Measurements from ENCODE around the gene FAM72B.
"Not testable (repeated sequence)": the region's sequence is repeated elsewhere in the genome, so short reads cannot be mapped to it uniquely, and the experiment has no call there.

FAM72B gene

GRCh38 chr1:121184290-121185127 is at the start of gene FAM72B, which contains the start of gene SRGAP2C:
Gene FAM72B, minus strand, starts transcription at chr1:121184340. Its CDS starts 851 bp downstream, at chr1:121183489.
Gene SRGAP2C, plus strand, starts transcription at chr1:121184975. Its CDS starts 2,472 bp downstream, at chr1:121187447.
- DNase-seq, result peak; percentile 99

DNA sequence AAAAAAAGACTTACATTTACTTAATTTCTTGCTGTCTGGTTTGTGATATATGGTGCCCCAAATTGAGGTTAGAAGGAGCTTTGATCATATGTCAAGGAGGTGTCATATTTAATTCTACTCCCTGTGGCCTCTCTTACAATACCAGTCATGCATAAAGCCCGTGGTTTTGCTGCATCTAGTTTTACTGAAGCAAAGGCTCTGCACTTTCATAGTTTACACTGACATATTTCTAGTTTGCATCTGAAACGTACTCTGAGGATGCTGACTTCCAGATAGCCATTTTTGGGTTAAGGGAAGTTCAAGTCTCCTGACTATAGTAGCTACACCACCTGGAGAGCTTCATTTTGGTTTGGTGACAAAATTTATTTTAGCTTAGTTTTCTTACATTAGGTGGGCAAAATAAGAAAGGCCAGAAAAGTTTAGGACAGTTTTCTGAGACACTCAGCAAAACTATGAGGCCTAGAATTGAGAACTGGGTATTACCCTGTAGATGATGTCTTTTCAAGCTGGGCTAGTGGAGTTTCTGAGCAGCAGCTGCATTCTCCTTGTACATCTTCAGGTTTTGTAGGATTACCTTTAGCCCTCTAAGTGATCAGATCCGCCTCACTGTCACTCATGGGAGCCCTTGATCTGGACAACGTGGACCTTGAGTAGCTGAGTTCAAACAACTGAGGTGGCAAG is 48.4 kb upstream of the FAM72B start:
- not testable (repeated sequence) for DNase-seq

DNA sequence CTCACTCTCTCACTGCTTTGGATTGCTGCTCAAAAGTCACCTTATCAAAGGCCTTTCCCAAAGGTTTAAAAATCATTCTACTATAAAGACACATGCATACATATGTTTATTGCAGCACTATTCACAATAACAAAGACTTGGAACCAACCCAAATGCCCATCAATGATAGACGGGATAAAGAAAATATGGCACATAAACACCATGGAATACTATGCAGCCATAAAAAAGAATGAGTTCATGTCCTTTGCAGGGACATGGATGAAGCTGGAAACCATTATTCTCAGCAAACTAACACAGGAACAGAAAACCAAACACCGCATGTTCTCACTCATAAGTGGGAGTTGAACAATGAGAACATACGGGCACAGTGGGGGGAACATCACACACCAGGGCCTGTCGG is 46.5 kb upstream of the FAM72B start:
- not testable (repeated sequence) for DNase-seq

- not testable (repeated sequence) for DNase-seq
Observed at GRCh38 chr1:121227544-121228330, 43.6 kb upstream of the FAM72B start.

DNA sequence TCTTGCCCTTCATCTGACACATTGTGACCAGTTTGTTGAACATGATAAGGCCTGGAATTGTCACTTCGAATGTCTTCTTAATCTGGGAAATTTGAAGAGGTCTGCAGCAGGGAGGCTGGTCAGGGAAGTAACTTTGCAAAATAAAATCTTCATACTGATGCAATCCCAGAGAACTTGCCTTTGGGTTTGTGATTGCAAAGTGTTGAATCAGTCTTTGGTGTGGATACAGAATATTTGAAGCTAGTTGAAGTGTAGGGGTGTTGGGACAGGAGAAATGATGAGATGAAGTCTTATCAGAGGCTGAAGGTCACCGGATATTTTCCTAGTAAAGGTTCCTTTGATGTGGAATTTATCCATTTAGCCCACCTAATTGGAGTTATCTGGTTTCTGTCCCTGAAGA is 42.8 kb upstream of the FAM72B start:
- DNase-seq, result not testable (repeated sequence)

- DNase-seq, result not testable (repeated sequence)
Observed at GRCh38 chr1:121226295-121226904, 42.3 kb upstream of the FAM72B start.

DNA sequence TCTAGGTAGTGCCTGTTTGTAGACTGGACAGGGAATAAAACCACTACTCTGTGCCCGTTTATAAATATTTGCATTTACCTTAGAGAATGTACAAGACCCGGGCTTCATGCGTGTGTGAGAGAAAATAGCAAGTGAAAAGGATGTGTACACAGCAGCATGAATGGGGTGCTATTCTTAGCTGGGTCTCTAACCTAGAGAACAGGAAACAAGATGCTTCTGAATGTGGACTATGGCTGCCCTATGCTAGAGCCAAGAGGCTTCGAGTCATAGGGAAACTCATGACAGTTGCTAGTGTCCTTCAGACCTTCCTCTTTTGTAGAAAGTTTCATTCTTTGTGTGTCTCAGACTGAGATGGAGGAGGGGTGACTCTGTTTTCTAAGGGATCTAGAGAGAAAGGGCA is 40.6 kb upstream of the FAM72B start:
- DNase-seq, result not testable (repeated sequence)

- not testable (repeated sequence) for DNase-seq
Observed at GRCh38 chr1:121221770-121222169, 37.6 kb upstream of the FAM72B start.

DNA sequence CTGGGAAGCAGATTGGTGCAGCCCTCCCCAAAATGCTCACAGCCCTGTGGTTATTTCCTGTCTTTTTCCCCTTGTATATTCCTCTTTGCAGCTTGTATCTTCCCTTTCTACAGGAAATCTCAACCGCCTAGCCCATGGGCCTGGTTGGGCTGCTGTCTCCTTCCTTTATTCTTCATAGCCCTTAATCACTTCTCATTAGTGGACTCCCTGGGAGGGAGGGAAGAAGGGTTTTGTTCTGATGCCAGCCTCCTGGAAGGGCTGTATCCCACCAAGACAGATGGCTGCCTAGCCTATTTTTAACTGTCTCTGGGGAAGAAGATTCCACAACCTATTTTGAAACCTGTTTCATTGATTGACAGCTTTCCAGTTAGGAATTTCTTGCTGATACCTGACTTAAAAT is 32.5 kb upstream of the FAM72B start:
- not testable (repeated sequence) for DNase-seq

DNA sequence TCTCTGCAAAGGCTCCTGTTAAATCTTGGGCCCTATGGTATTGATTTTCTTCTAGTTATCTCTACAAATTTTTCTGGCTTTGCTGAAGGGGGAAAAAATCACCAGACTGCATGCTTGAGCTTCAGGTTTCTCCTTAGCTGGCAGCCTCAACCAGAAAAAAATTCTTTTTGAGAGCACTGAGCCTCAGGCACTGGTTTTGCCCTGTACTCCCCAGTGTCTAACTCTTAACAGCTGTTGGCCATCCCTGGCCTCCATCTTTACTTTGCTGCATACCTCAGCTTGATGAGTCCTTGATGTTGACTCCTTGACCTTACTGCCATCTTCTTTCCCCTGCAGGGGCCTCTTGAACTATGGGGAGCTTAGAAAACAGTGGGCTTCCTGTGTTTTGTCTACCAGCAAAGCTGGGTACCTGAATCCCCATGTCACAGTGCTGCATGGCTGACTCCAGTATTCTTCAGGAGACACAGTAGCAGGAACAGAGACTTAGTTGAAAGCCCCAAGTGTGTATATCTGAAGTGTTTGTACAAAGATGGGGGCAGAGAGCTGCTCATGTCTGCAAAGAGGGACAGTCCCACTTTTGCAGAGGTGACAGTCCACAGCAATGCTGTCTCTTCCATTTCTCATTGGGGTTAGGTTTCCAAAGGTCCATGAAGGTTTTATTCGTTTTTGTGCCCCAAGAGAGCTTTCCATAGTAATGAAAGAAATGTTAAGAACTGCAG is 31.7 kb upstream of the FAM72B start:
- DNase-seq, result not testable (repeated sequence)

- not testable (repeated sequence) for DNase-seq
Observed at GRCh38 chr1:121214544-121215156, 30.5 kb upstream of the FAM72B start.

DNA sequence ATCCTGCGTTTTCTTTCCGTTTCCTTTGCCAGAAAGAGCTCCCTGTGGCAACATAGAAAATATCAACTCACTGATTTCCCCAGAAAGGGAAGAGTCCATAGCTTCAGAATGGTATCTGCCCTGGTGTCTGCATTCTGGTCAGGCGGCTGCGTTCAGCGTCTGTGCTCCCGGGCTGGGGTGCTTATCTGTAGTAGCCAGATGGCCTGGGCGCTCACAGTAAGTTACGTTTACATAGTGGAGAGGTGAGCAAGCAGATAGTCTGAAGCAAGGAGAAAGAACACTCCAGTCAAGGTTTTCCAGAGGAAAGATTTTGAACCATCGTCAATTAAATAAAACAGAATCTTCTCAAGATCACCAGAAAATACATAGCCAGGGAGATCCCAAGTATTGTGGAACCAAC is 29.4 kb upstream of the FAM72B start:
- peak; percentile 76 for DNase-seq

DNA sequence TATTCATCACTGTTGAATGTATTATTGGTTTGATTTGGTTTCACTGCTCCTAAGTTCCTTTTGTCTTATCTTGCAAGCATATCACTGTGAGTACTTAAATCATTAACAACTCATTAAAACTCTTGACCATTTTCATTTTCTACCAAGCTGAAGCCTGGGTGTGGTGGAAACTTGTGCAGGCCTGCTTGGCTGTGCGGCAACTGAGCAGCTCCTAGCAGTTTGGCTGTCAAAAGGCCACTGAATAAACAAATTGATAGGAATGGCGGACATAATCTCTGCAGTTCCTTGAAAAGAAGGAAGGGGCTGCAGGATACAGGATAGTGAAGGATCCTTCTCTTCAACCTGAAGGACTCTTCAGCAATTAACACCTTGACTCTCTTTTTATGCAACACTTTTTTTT is 26.6 kb upstream of the FAM72B start:
- DNase-seq, result not testable (repeated sequence)

DNA sequence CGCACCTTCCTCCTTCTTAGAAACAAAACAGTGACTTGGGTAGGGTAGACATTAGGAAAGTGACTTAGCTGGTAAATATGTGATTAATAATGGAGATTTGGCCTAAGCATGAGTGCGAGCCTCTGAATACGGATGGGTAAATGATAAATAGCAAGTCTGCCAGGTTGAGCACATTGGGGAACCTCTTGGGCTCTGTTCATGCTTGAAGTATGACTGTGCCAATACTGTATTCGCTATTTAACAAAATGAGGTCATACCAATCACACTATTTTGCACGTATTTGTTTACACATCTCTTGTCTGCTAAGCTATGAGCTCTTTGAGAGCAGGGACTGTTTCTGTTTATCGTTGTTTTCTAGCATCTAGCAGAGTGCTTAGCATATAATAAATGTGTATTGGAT is 24.2 kb upstream of the FAM72B start:
- DNase-seq, result not testable (repeated sequence)

- not testable (repeated sequence) for DNase-seq
Observed at GRCh38 chr1:121207328-121207727, 23.2 kb upstream of the FAM72B start.

GRCh38 chr1:121205786-121206711 is 21.9 kb upstream of the FAM72B start:
- DNase-seq, result not testable (repeated sequence)

DNA sequence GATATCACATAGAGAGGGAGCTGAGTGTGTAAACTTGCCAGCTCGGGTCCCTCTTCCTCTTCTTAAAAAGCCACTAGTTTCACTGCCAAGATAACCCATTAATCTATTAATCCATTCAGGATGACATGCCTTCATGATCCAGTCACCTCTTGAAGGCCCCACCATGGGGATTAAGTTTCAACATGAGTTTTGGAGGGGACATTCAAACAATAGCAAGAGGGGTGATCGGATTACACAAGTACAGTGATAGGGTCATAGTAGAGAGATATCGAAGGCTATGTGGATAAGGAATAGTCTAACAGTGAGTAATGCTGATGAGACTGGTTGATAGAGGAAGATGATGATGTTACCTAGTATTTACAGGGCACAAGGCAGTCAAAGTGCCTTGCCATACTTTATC is 18.8 kb upstream of the FAM72B start:
- DNase-seq, result not testable (repeated sequence)

- DNase-seq, result peak; percentile 0
Observed at GRCh38 chr1:121200985-121201981, 17.1 kb upstream of the FAM72B start.

DNA sequence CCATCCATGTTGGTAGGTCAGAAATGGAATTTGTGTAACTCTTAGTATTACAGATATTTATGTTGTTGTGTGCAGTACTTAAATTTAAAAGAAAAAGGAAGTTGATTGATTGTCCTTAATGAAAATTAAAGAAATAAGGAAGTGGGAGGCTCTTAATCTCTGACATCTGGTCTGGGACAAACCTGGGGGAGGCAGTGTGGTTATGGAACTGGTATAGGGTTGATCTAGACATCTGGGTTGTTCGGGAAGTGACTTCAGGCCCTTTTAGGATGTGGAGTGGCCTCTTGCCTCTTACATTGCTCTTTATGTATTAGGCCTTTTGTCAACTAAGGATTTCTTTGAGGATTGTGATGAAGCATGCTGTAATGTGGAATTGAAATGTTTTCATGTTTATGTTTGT is 16.1 kb upstream of the FAM72B start:
- not testable (repeated sequence) for DNase-seq
